HG03439 (cell line): Measurements from ENCODE around the gene SLC1A5.
A peak's percentile ranks its signal among the peaks of the same experiment; 100 is the strongest.
"Not testable (repeated sequence)": the region's sequence is repeated elsewhere in the genome, so short reads cannot be mapped to it uniquely, and the experiment has no call there.

Source experiments
- ATAC-seq: cut with Tn5 transposase; IDR thresholded peaks from one replicate; pipeline ENCODE4 v1.9.1; 2021; ENCODE audit warnings: mild to moderate bottlenecking, moderate library complexity; ENCODE audit not compliant: unreplicated experiment

The SLC1A5 gene

GRCh38 chr19:46788262-46788967, at the start of gene SLC1A5:
Gene SLC1A5 (minus strand): TSS chr19:46788594. CDS start chr19:46787965, 629 bp downstream.
- peak; percentile 62 for ATAC-seq

- ATAC-seq: no peak
Measured at GRCh38 chr19:46838160-46838559, 49.8 kb upstream of the SLC1A5 start.

GRCh38 chr19:46834984-46835383, 46.6 kb upstream of the SLC1A5 start:
- no peak for ATAC-seq

- ATAC-seq: no peak
Measured at GRCh38 chr19:46834121-46834520, 45.7 kb upstream of the SLC1A5 start.

GRCh38 chr19:46830864-46831263, 42.5 kb upstream of the SLC1A5 start:
- no peak for ATAC-seq

- no peak for ATAC-seq
Measured at GRCh38 chr19:46828484-46828883, 40.1 kb upstream of the SLC1A5 start.

GRCh38 chr19:46825731-46826055, 37.3 kb upstream of the SLC1A5 start:
- ATAC-seq: no peak

GRCh38 chr19:46824890-46825730, 36.7 kb upstream of the SLC1A5 start:
- ATAC-seq: no peak

GRCh38 chr19:46823049-46823448, 34.7 kb upstream of the SLC1A5 start:
- no peak for ATAC-seq

- ATAC-seq: not testable (repeated sequence)
Measured at GRCh38 chr19:46822410-46822787, 34.0 kb upstream of the SLC1A5 start.

GRCh38 chr19:46821512-46822409, 33.4 kb upstream of the SLC1A5 start:
- peak; percentile 38 for ATAC-seq

- ATAC-seq: no peak
Measured at GRCh38 chr19:46818812-46819211, 30.4 kb upstream of the SLC1A5 start.

GRCh38 chr19:46815833-46816627, 27.6 kb upstream of the SLC1A5 start:
- ATAC-seq: no peak

GRCh38 chr19:46813839-46814358, 25.5 kb upstream of the SLC1A5 start:
- ATAC-seq: no peak

GRCh38 chr19:46812977-46813838, 24.8 kb upstream of the SLC1A5 start:
- no peak for ATAC-seq

GRCh38 chr19:46809534-46810272, 21.3 kb upstream of the SLC1A5 start:
- ATAC-seq: no peak

GRCh38 chr19:46806656-46807055, 18.3 kb upstream of the SLC1A5 start:
- no peak for ATAC-seq

GRCh38 chr19:46804432-46804831, 16.0 kb upstream of the SLC1A5 start:
- ATAC-seq: not testable (repeated sequence)

GRCh38 chr19:46803555-46803954, 15.2 kb upstream of the SLC1A5 start:
- no peak for ATAC-seq
